CD4-positive, alpha-beta T cell treated with Interleukin-21 for 1 hour (primary cell): Measurements from ENCODE around the gene DAAM1.

ENCODE experiments used
- DNase-seq: peaks from one replicate; pipeline ENCODE4 v3.0.0-alpha.2; 2020

The DAAM1 gene

DNA sequence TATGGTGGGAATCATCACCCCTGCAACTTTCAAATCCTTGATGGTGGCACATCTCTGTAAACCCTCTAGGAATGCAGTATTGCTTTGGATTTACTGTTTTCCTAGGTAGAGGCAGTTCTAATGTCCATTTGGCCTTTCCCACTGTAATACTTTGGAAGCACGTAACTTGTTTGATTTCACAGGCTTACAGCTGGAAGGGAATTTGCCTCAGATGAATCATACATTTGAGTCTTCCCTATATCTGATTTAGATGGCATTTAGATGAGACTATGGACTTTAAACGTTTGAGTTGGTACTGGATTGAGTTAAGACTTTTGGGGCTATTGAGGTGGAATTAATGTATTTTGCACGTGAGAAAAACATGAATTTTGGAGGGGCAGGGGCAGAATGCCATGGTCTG lies 35.9 kb downstream of the DAAM1 start:
- no peak for DNase-seq

DNA sequence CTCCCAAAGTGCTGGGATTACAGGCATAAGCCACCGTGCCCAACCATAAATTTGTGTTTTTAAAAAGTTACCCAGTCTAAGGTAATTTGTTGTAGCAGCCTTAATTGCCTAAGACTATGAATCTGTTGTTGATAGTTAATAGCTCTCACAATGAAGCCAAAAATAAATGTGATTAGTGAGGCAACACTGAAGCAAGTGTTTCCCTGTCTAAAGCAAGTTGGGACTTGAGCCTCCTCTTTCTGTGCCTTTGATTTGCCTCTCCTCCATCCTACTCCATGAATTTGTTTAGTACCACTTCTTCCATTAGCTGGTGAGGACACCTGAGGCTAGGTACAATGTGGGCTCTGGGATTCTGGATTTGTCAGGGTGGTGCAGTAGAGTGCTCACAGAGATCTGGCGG lies 36.8 kb downstream of the DAAM1 start:
- no peak for DNase-seq

GRCh38 chr14:59228421-59228820 lies 40.0 kb downstream of the DAAM1 start:
- no peak for DNase-seq

GRCh38 chr14:59229653-59230406 lies 41.4 kb downstream of the DAAM1 start:
- peak; percentile 10 for DNase-seq

GRCh38 chr14:59236195-59236594 lies 47.7 kb downstream of the DAAM1 start:
- no peak for DNase-seq

- no peak for DNase-seq
Measured at GRCh38 chr14:59238216-59238615, 49.7 kb downstream of the DAAM1 start.

- no peak for DNase-seq
Measured at GRCh38 chr14:59239022-59239421, 50.6 kb downstream of the DAAM1 start.

GRCh38 chr14:59240356-59240755 lies 51.9 kb downstream of the DAAM1 start:
- no peak for DNase-seq

- no peak for DNase-seq
Measured at GRCh38 chr14:59241121-59241520, 52.7 kb downstream of the DAAM1 start.

- no peak for DNase-seq
Measured at GRCh38 chr14:59243174-59243573, 54.7 kb downstream of the DAAM1 start.

- DNase-seq, result no peak
Measured at GRCh38 chr14:59244581-59244980, 56.1 kb downstream of the DAAM1 start.

DNA sequence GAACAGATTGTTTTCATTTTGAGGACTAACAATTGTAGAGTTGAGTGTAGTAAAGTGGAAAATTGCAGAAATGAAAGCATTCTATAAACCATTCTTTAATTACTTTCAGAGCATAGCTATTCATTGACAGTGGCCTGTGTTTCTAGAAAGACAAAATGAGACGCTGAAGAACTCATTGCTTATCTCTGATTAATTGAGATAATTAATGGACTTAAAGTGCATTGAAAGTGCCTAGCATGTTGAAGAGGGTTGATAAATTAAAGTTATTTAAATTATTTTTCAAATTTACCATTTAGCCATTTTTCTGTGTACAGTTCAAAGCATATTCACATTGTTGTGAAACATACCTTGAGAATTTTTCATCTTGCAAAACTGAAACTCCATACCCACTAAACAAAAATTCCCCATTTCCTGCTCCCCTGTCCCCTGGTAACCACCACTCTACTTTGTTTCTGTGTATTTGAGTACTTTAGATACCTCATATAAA lies 57.4 kb downstream of the DAAM1 start:
- DNase-seq, result no peak

GRCh38 chr14:59246566-59246965 lies 58.1 kb downstream of the DAAM1 start:
- no peak for DNase-seq

GRCh38 chr14:59247801-59248584 lies 59.5 kb downstream of the DAAM1 start:
- DNase-seq, result no peak

DNA sequence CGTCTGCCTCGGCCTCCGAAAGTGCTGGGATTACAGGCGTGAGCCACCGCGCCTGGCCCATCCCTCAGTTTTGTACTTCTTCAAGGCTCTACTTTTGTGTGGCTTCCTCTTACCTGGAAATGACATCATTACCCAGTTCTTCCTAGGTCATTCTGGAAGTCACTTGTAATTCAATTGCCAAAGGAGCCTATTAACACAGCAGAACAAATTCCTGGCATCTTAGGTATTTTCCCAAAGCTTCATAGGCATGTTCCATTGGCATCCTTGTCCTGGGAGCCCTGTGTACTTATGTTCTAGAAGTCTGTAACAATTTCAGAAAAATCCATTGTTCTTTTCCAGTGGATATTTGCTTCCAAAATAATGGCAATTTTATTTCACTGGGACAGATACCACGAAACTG lies 60.6 kb downstream of the DAAM1 start:
- DNase-seq, result no peak

DNA sequence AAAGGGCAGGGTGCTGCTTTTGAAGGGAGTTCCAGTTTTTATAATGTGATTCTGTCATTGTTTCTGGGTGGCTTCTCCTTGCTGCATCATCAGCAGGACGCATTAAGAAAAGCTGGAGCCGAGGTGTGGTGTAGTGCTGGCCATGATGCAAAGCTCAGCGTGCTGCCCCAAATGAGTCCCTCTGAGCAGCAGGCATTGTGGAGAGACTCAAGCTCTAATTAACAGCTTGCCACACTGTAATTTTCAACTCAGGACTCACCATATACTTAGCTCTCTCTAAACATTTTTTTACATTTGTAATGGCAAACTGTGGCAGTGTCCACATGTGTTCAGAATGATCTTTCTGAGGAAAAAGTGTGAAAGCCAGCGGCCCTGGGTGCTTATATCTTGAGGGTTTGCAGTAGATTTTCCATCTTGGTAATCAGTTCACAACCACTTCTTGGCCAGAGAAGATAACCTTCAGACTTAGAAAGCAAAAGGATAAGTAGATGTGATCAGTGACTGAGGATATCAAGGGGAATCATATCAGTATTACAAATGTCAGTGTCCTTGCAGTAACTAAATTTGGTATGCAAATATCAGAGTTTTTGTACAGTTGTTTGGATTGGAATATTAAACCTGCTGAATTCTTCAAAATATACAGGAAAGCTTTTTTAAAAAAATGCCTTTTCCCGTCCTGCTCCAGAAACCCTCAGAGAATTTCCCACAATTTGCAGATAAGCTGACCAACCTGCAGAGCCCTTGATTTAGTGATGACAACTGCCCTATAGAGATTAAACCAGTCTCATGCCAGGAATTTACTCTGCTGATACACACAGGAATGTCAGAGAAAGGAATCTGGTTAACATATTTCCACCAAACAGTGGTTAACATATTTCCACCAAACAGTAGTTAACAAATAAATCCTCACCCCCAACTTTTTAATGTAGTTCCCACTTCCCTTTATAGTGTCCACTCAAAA lies 63.6 kb downstream of the DAAM1 start:
- DNase-seq, result no peak

DNA sequence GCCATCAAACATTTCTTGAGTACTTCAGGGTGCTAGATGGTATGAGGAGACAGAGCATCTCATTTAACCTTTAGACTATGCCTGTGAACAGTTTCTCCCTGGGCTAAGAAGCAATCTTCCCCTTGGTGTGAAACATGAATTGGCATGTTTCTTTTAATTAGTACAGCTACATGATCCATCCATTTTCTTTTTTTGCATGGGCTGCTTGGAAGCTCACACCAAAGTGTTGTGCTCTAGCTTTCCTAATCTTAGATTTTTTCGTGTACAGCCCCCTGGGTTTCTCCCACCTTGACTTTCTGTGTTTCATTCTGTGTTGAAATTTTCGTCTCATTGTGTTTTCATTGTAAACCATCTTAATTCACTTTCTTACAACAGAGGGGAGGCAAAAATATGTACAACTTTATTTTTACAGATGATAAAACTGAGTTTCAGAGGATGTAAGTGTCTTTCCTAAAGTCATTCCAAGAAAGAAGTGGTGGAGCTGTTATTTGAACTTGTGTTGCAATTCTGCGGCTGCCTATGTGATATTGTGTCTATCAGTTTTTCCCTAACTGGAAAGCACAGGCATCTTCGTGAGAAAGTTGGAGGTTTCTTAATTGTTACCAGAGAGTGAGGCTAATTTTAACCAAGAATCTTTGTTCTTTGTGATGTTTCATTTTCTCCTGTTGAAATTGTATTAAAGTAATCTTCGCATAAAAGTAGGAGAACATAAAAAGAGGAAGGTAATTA lies 64.5 kb downstream of the DAAM1 start:
- DNase-seq, result no peak

- DNase-seq, result no peak
Measured at GRCh38 chr14:59253527-59253926, 65.1 kb downstream of the DAAM1 start.

GRCh38 chr14:59254146-59254910 lies 65.9 kb downstream of the DAAM1 start:
- no peak for DNase-seq

GRCh38 chr14:59254911-59255545 lies 66.6 kb downstream of the DAAM1 start:
- DNase-seq, result no peak

DNA sequence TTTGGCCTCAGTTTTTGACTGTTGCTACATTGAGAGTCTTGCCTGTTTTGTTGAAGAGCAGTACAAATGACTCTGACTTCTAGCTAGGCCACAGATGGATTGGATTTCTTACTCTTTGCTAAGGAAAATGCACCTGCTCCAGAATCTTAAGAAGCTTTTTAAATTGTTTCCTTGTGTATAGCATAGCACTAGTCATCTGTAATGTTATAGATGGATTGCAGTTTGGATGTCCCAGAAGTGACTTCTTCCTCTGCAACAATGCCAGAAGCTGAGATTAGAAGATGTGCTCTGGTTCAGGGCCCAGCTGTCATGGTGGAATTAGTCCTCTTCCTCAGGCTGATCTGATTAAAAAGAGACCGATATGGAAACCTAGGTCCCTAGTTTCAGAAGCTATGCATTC lies 67.9 kb downstream of the DAAM1 start:
- DNase-seq, result no peak
